Body of pancreas (tissue), 4 donors: Measurements from ENCODE around the gene SLC2A4RG. TPM values are rescaled to one million over a fixed set of nuclear protein-coding genes. Genes with fewer than 3 reads are reported as not detected.

Experiments used
- ATAC-seq: fragments of 150-250 bp; one replicate; pipeline ENCODE4 v1.9.1; 2016
- DNase-seq, 4 donors: peaks; one replicate each; pipeline ENCODE4 v3.0.0-alpha.2; 2019
- H3K27ac ChIP-seq, 4 donors: fragments of 200-600 bp; sonication (generic); 1 replicate in 3 of 4; 2 replicates in 1 of 4; pipeline versions ENCODE4 v1.5.1 to v1.6.1; 2016 to 2019; ENCODE audit warnings: mild to moderate bottlenecking in 1 of 4, mixed read lengths in 1 of 4, moderate library complexity in 1 of 4
- H3K27me3 ChIP-seq, 2 donors: fragments of 200-600 bp; sonication (generic); one replicate each; pipeline ENCODE4 v1.6.0; 2016; ENCODE audit warnings: mild to moderate bottlenecking in 1 of 2
- H3K36me3 ChIP-seq, 2 donors: fragments of 200-600 bp; sonication (generic); replicated peaks in 1 of 2; 2 replicates each; pipeline ENCODE4 v1.5.1; 2016; ENCODE audit warnings: low read depth in 2 of 2; ENCODE audit not compliant: insufficient read depth in 1 of 2
- H3K4me1 ChIP-seq: fragments of 200-600 bp; sonication (generic); one replicate; pipeline ENCODE4 v1.6.0; 2016
- H3K4me3 ChIP-seq, 2 donors: fragments of 200-600 bp; sonication (generic); 1 replicate in 1 of 2; 2 replicates in 1 of 2; pipeline ENCODE4 v1.5.1; 2016 to 2019
- H3K9me3 ChIP-seq, 3 donors: fragments of 200-600 bp; sonication (generic); 1 replicate in 2 of 3; 2 replicates in 1 of 3; pipeline ENCODE4 v1.5.1; 2016
- POLR2A ChIP-seq, 3 donors: fragments of 450-650 bp; IDR thresholded peaks; one replicate each; pipeline ENCODE4 v1.6.1; 2016; ENCODE audit warnings: antibody characterized with exemption in 3 of 3, mild to moderate bottlenecking in 2 of 3
- WGBS, 2 donors: methylation state at CpG; one replicate each; pipeline ENCODE4 v1.1.5; 2017; 5-methylcytosine and 5-hydroxymethylcytosine counted together
- intact Hi-C: fragments of 100-400 bp; cut with DNase I; formaldehyde crosslinking; loops from one replicate; pipeline ENCODE4 v1.15.1; 2023
- total RNA-seq, 2 donors: library from RNA; depleted of rRNA; stranded (reverse); fragments of >200 nt; gene quantifications; one replicate each; pipeline ENCODE4 v1.1.0, GENCODE V29; 2016
- TF ChIP-seq, protein P1 (sequence below), 7 experiments: fragments of 450-650 bp in 4 of 7; fragments of 200-600 bp in 3 of 7; sonication (generic) in 3 of 7; IDR thresholded peaks; one replicate each; pipeline ENCODE4 v1.5.1; 2016 to 2019; ENCODE audit warnings: antibody characterized with exemption in 7 of 7

SLC2A4RG gene
- total RNA-seq, 2 donors from 2014 or later, result 30.9 to 69.5 TPM

- no peak overlapping the region for H3K4me3 ChIP-seq
- no peaks in the 10 kb centered on the region for H3K9me3 ChIP-seq
- ATAC-seq (no peak), DNase-seq (no peak)
- WGBS, 2 donors, result 89 to 93% methylated on average over 17 to 18 of the region's 25 CpGs
- peaks cover 23% of the 10 kb centered on the region for H3K4me1 ChIP-seq
- intact Hi-C loops, result loop anchor here (10.0 kb wide), 1 partner anchor 80 kb away; the partner anchor contains the start of genes RTEL1 and STMN3
- no peak overlapping the region for H3K27ac ChIP-seq
- H3K27me3 ChIP-seq, result no peaks in the 10 kb centered on the region
- peaks cover 0 to 8% of the 10 kb centered on the region in 2 donors for H3K36me3 ChIP-seq
- no peak for TF ChIP-seq POLR2A (IDR thresholded peaks at IDR 0.05)
- TF ChIP-seq, protein P1, sequence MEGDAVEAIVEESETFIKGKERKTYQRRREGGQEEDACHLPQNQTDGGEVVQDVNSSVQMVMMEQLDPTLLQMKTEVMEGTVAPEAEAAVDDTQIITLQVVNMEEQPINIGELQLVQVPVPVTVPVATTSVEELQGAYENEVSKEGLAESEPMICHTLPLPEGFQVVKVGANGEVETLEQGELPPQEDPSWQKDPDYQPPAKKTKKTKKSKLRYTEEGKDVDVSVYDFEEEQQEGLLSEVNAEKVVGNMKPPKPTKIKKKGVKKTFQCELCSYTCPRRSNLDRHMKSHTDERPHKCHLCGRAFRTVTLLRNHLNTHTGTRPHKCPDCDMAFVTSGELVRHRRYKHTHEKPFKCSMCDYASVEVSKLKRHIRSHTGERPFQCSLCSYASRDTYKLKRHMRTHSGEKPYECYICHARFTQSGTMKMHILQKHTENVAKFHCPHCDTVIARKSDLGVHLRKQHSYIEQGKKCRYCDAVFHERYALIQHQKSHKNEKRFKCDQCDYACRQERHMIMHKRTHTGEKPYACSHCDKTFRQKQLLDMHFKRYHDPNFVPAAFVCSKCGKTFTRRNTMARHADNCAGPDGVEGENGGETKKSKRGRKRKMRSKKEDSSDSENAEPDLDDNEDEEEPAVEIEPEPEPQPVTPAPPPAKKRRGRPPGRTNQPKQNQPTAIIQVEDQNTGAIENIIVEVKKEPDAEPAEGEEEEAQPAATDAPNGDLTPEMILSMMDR (IDR thresholded peaks at IDR 0.05), result no peak
These were observed 5.2 kb upstream of the SLC2A4RG start for GRCh38 chr20:63734111-63734945.

- TF ChIP-seq, protein P1 (IDR thresholded peaks at IDR 0.05), result no peak
- TF ChIP-seq POLR2A (IDR thresholded peaks at IDR 0.05), result no peak
- intact Hi-C loops, result loop anchor here (5.0 to 10.0 kb wide), 2 partner anchors 33 to 80 kb away; partner anchors contain the start of genes RTEL1 and STMN3
- Histone ChIP-seq H3K4me1 (peaks cover 23% of the 10 kb centered on the region), H3K4me3 (no peak overlapping the region), H3K27me3 (no peaks in the 10 kb centered on the region), H3K9me3 (no peaks in the 10 kb centered on the region), H3K27ac (no peak overlapping the region), H3K36me3 (peaks cover 0 to 8% of the 10 kb centered on the region in 2 donors)
- WGBS, 2 donors, result 92 to 94% methylated on average over 20 to 48 of the region's 48 CpGs
- DNase-seq, result no peak
- ATAC-seq, result no peak
These were observed 4.4 kb upstream of the SLC2A4RG start for GRCh38 chr20:63734946-63735858.

DNA sequence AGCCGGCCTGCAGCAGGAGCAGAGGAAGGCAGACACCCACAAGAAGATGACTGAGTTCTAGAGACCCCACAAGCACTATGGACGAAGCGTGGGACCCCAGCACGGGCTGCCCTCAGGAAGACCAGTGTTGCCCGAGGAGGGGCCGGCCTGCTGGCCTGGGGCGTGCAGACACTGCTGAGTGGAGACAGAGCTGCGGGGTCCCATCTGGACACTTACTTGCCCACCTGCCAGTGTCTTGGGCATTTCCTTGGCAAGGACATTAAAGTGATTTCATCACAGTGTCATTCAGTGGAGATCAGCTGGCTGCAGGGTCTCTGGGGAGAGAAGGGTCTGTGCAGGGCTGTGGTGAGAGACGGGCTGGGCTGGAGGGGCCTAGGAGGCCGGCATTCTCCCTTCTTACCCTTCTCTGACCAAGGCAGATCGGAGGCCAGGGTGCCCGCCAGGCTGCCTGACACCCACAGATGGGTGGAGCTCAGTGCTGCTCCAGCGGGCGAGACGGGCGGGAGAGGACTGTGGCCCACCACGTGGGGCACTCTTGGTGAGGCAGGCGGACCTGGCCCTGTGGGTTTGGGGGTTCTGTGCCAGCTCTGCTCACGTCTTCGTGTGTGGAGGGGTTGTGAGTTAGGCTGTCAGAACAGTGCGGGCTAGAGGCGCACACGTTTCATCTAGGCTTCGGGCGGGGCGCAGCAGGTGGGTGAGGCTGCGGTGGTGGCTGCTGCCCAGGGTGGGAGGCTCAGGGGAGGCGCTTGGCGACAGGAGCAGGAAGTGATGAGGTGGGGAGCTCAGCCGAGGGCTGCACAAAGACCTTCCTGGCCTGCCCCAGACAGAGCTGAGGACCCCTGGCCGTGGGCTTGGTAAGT, 3.5 kb upstream of the SLC2A4RG start, which contains the start of gene LIME1:
TSS of gene LIME1 (plus strand) at position 806 of the 860 bp plus-strand sequence. CDS start 886 bp downstream, outside the sequence.
- Histone ChIP-seq H3K9me3 (no peaks in the 10 kb centered on the region), H3K27me3 (no peaks in the 10 kb centered on the region), H3K4me3 (no peak within 1 kb of the TSS), H3K36me3 (peaks cover 0 to 8% of the 10 kb centered on the region in 2 donors), H3K27ac (no peak within 1 kb of the TSS), H3K4me1 (peaks cover 32% of the 10 kb centered on the region)
- WGBS, 2 donors, result 84 to 92% methylated on average over 27 to 31 of the region's 31 CpGs
- ATAC-seq, result no peak
- intact Hi-C loops, result loop anchor here (5.0 to 10.0 kb wide), 2 partner anchors 34 to 81 kb away; partner anchors contain the start of genes RTEL1 and STMN3
- TF ChIP-seq, protein P1 (IDR thresholded peaks at IDR 0.05), result no peak
- TF ChIP-seq POLR2A (IDR thresholded peaks at IDR 0.05), result no peak
- DNase-seq, result no peak
